Right lung (tissue), 5 donors: ENCODE results near the gene KSR2. TPM values are rescaled to one million over a fixed set of nuclear protein-coding genes. Genes with fewer than 3 reads are reported as not detected.
"Not testable (repeated sequence)": the region's sequence is repeated elsewhere in the genome, so short reads cannot be mapped to it uniquely, and the experiment has no call there.

Experiments used
- DNase-seq, 2 donors: peaks; one replicate each; pipeline ENCODE4 v3.0.0-alpha.2; 2013
- polyA plus RNA-seq, 5 donors: library from polyadenylated mRNA; unstranded; fragments of 120-200 nt; gene quantifications; one replicate each; pipeline versions ENCODE4 v1.2.1 to v1.2.3, GENCODE V29; 2013; ENCODE audit warnings: inconsistent platforms in 1 of 5, low replicate concordance in 1 of 5; ENCODE audit not compliant: insufficient read length in 5 of 5, insufficient read depth in 1 of 5

KSR2 gene
- polyA plus RNA-seq, 5 donors = 0.20 to 0.48 (median 0.27) TPM

DNA sequence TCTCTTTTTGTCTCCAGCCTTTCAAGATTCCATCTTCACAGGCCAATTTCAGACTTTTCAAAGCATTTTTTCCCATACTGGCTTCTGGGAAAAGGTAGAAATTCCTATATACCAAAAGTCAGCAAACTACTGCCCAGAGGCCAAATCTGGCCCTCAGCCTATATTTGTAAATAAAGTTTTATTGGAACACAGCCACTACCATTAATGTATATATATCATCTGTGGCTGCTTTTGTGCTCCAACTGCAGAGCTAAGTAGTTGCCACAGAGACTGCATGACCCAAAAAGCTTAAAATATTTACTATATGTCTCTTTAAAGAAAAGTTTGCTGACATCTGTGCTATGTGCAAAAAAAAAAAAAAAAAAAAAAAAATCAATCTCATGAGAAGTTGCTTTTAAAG is 76.3 kb downstream of the KSR2 start:
- no peak for DNase-seq

DNA sequence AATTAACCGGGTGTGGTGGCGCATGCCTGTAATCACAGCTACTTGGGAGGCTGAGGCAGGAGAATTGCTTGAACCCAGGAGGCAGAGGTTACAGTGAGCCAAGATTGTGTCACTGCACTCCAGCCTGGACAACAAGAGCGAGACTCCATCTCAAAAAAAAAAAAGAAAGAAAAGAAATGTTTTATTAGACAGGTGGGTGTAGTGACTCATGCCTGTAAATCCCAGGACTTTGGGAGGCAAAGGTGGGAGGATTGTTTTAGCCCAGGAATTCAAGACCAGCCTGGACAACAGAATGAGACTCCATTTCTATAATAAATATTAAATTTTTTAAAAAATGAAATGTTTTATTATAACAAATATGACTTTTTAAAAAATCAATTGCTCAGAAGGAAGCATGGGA is 77.5 kb downstream of the KSR2 start:
- DNase-seq = not testable (repeated sequence)

DNA sequence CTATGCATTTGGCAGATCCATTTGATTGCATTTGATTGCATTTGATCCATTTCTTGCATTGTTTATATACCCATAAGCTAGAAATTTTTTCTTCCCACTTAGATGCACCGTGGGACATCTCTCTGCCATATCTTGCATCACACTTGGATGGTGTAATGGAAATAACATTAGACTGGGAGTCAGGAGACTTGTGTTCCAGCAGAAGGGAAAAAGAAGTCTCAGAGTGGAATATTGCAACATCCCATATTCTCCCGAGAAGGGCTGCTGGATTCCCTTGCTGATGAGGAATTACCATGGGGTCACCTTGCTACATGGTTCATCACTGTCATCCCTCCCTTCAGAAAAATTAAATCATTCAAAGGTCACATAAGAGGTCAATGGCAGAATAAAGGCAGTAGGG is 78.1 kb downstream of the KSR2 start:
- no peak for DNase-seq

DNA sequence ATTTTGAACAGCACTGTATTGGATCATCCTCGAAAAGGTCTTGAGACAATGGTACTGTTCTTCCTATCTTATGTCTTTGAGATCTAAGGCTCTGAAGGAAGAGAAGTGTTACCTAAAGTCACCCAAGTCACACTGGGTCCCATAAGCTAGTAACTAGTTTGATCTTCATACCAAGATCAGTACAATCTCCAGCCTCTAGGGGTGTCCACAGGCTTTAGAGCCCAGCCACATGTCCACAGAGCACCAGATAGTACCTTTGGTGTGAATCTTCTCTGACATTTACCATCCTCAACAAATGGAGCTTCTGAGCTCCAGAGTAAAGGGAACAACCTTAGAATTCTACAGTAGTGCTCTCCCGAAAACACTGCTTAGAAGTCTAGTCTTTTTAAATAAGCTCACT is 78.7 kb downstream of the KSR2 start:
- DNase-seq = no peak

DNA sequence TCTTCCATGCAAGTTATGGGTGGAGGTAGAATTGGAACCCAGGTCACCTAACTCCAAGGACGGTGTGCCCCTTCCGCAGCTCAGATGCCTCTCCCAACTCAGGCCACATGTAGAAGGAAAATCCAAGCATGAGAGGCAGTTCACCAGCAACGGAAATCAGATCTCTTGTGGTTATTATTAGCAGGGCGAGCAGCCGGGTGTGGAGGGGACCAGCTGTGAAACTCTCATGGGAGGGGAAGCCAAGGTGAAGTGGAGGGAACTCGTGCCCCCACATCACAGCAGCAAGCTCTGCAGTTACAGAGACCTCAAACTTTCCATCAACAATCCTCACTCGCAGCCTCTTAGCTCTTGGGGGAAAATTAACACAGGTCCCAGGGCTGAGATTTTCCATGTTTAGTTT is 79.7 kb downstream of the KSR2 start:
- DNase-seq = no peak

DNA sequence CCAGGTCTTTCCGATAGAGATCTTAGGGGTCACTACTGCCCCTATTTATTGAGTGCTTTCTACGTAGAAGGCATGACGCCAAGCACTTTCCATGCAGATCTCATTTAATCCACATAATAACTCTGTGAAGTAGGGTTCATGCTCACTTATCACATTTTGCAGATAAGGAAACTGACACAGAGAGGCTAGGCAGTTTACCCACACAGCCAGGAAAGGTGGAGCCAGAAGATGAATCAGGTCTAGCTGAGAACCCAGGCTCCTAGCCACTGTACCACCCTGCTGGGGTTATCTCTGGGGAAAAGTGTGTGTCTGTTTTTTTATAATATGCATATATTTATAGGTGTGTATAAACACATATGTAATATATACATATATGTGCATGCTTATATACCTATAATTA is 83.6 kb downstream of the KSR2 start:
- no peak for DNase-seq

DNA sequence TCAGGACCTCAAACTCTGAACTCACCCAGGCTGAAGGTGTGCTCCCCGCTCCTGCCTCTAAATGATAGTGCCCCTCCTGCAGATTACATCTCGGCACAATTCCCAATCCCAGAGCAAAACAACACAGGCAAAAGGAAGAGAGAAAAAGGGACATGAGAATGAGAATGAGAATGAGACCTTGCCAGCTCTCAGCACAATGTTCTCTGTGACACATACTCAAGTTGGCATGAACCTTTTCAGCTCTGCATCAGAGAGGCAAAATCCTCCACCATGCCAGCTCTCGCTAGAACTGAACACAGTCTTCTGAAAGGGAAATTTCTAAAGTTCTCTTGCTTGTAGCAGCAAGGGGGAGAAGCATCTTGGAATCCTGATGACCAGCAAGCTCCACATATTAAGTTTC is 84.6 kb downstream of the KSR2 start:
- no peak for DNase-seq

DNA sequence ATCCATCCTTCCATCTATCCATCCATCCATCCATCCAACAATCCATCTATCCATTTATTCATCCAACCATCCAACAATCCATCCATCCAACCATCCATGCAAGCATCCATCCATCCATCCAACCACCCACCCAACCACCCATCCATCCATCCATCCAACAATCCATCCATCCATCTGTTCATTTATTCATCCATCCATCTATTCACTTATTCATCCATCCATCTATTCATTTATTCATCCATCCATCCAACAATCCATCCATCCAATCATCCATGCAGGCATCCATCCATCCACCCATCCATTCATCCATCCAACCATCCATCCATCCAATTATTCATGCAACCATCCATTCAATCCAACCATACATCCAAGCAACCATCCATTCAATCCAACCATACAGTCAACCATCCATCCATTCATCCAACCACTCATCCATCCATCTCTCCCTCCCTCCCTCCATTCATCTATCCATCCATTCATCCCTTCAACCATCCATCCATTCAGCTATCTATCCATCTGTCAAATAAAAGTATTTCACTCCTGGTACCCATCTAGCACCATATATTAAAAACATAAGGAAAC is 86.1 kb downstream of the KSR2 start:
- no peak for DNase-seq

DNA sequence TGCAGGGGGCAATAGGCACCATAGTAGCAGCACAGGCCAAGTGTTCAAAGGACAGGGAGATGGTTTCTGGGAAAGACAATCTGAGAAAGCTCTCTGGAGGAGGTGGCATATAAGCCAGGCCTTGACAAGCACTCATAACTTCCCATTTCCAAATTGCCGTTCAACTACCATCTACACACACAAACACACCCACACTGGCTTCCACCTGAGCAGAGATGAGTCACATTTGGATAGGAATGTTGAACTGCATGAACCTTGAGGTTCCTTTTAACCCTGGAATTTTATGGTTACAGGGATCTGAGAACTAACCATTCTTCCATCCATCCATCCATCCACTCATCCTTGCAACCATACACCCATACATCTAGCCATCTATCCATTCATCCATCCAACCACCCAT is 86.6 kb downstream of the KSR2 start:
- no peak for DNase-seq

DNA sequence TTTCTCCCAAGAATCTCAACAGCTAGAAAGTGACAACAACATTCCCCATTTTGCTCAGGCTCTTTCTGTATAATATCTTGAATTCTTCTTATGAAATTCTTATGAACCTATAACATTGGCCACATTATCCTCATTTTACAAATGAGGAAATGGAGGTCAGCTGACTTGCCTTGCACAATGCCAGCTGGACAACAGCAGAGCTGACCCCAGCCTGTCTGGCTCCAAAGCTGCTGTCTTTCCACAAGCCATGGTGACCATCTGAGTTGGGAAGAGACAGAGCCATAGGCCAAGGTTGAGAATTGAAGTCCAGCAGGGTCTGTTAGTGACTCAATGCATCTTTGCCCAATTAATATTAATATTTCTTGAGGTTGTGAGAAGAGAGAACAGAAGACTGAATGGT is 87.3 kb downstream of the KSR2 start:
- DNase-seq = no peak

DNA sequence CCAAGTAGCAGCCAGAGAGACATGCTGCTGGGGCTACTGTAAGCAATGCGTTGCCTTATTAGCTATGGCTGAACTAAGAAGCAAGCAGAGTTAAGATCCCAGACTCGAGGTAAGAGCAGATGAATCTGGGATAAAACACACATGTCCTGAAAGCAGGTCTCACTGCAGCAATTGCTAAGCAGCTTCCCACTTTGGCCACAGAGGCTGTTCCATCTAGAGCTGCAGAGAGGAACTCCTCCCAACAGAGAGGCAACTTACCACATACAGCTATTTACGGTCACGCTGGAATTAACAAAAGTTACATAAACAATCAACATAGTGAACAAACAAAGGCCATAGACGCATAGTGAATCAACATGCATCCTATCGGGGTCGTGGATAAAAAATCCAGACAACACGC is 90.2 kb downstream of the KSR2 start:
- DNase-seq = no peak

DNA sequence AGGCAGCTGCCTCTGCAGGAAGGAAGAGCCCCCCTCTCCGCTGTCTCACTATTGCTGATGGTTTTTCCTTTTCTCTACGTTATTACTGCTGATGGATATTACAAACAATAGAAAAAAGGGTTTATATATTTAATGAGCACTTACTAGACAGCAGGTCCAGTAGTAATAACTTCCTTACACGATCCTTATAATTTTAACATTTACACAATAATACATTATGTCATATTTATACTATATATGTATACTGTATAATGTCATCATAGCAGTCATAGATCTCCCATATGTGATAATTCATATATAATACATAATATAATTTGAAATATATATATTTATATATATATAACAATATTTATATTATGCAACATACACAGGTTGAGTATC is 92.4 kb downstream of the KSR2 start:
- no peak for DNase-seq

DNA sequence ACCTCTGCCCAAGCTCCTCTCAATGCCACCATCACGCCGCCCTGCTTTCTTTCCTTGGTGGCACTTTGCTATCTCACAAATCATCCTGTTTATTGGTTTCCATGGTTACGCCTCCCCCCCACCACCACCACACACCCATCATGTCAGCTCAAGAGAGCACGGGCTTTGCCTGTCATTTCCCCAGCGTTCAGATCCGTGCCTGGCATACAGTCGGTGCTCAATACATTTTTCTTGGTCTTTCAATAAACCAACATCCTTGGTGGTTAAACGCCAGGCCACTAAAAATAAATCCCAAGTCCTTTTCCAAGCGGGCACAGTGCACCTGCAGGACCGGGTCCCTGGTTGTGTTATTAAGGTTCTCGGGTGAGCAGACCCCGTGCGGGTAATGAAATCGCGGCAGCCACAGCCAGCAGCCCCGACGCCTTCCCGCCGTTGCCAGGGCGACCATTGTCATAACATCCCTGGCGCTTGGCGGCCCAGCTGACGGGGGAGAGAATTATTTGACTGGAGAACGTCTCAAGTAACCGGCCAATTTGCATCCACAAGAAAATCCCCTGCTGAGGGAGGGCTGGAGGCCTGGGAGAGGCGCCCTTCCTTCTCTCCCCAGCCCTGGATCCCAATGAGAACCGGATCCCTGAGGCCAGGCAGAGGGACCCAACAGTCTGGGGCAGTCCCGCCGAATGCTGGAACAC is 92.9 kb downstream of the KSR2 start:
- DNase-seq = peak in 1 of 2 donors; percentile 25

DNA sequence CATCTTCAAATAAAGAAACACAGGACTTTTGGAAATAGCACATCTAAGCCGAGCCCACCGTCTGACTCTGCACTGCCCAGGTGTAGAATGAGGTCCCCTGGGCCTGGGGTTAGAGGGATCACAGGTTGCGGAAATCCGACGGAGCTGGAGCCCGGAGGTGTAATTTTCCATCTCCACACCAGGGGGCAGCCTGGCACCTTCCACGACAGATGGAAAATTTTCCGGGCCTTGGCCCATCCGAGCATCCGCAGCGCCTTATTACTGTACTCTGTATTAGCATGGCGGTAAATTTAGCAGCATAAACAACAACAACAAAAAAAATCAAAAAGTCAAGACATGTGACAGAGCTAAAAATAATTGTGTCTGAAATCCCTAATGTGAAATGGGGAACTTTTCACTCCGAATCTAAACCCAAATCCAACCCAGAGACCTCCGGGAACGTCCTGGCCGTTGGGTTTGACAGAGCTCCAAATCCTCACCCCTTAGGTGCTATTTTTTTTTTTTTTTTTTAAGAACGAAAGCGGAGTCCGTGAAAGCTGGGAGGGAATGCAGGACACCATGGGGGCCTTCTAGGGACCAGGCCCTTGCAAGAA is 93.9 kb downstream of the KSR2 start:
- peak; percentile 42 to 48 for DNase-seq

DNA sequence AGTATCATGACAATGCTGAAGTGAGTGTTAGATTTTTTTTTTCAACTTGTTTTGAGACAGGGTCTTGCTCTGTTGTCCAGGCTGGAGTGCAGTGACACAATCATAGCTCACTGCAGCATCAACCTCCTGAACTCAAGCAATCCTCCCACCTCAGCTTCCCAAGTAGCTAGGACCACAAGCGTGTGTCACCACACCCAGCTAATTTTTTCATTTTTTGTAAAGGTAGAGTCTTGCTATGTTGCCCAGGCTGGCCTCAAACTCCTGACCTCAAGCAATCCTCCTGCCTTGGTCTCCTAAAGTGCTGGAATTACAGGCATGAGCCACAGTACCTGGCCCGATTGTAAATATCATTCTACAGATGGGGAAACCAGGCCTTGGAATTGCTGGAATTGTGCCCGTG is 94.6 kb downstream of the KSR2 start:
- DNase-seq = not testable (repeated sequence)

DNA sequence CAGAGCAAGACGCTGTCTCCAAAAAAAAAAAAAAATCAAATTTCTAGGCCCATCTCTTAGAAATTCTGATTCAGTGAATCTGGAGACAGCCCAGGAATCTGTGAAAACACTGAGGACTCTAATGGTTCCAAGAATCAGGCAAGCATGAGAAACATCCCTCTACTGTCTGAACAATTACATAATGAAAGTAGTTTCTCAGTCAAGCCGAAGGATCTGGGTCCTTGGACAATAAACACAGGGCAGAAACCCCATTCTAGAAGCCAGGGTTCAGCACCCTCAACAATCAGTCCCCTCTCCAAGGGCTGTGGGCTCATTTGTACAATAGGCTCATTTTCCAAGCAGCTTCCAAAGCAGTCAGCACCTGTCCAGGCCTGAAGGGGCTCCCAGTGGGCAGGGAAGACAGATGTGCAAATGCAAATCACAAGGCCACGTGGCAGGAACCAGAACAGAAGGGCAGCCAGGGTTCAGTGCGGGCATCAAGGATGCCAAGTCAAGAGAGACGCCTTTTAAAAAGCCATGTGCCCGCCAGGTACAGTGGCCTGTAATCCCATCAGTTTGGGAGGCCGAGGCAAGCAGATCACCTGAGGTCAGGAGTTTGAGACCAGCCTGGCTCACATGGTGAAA is 96.1 kb downstream of the KSR2 start:
- DNase-seq = no peak

DNA sequence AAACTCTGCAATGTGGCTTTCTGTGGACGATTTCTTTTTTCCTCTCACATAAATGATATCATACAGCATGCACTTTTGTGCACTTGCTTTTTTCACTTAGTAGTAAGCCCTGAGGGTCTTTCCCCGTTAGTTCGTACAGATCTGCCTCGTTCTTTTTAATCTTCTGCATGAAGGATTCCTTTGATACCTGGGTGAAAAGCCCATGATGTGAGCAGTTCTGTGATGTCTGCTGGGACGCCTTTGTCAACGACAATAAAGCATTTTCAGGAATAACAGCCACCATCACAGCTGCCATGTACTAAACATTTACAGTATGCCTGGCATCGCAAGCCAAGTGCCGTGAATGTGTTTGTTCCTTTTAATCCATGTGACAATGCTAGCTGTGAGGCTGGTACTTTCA is 99.2 kb downstream of the KSR2 start:
- no peak for DNase-seq

DNA sequence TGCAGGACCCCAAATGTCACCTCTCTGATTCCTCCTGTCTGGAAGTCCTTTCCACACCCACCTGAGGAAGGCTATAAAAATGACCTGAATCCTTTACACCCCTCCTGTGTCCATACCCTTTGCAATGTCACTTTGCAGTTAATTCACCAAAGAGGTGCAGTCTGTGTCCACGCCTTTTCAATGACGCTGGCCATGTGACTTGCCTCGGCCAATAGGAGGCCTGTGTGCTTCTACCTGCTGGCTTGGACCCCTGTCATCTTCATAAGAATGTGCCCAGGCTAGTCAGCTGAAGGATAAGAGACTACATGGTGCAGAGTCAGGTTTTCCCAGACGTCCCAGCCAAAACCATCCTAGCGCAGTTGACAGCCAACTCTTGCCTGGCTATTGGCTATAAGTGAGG is 101.4 kb downstream of the KSR2 start:
- no peak for DNase-seq

DNA sequence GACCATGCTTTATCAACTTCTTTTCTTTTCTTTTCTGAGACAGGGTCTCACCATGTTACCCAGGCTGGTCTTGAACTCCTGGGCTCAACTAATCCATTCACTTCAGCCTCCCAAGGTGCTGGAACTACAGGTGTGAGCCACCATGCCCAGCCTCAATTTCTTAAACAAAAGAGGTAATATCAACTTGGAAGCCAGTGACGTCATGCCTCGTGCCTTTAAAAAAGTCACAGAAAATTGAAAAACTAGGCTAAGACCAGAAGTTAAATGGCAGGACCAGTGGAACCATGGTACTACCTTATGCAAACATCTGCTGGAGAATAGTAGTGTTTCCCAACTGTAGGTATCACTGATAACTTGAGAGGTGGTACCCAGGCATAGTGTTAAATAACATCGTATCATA is 103.3 kb downstream of the KSR2 start:
- DNase-seq = no peak

DNA sequence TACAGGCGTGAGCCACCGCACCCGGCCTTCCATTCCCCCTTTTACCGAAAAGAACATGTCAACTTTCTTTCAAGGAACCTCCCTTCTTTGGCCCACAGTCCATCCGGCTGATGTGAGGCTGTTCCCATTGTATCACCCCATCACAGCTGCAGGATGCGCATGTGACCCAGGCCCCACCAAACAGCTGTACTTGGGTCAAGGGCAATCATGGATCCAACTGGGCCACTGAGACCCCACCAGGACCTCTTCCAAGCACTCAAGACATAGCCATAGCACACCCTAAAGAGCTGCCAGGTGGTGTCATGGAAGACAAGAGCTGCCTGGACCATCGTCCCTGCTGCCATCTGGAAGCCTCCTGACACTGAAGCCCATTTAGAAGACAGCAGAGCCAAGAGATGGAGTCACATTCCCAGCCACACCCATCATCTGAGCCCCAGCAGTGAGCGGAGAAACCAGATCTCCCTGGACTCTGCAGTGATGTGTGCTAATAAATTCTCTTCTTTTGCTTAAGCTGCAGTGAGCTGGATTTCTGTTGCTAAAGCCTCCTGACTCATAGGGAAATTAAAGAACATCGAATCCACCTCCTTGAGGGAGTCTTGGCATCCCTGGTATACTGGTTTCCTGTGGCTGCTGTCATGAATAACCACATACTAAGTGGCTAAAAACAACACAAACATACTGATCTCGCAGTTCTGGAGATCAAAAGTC is 105.6 kb downstream of the KSR2 start:
- DNase-seq = no peak

DNA sequence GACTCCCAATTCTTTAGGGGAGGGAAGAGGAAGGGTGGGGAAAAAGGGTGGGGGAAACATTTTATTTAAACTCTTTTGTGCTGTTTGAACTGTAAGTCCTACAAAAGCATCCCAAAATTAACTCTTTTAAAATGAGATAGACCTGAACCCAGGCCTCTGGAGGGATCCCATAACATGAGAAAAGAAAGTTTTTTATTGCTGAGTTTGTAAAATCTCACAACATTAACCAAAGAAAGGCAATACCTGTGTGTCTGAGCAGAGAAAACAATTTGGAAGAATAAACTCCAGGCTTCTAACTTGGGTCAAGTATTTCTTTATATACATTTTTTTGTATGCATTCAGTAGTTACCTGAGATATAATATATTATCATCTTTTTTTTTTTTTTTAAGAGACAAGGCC is 107.1 kb downstream of the KSR2 start:
- DNase-seq = no peak

DNA sequence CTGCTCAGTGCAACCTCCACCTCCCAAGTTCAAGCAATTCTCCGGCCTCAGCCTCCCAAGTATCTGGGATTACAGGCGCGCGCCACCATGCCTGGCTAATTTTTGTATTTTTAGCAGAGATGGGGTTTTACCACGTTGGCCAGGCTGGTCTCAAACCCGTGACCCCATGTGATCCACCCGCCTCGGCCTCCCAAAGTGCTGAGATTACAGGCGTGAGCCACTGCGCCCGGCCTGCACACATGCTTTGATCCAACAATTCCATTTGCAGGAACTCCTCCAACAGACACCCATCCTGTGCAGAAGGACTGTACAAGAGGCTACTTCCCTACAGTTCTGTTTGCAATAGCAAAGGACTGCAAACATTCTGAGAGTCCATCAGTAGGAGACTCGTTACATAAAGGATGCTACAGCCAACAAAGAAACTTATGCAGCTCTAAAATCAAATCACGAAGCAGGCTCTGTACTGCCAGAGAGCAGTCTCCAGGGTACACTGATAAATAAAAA is 108.0 kb downstream of the KSR2 start:
- not testable (repeated sequence) for DNase-seq
